GM19240 (cell line): ENCODE data around the gene TBC1D22A.
"Not testable (repeated sequence)": the region's sequence is repeated elsewhere in the genome, so short reads cannot be mapped to it uniquely, and the experiment has no call there.

Experiments
- DNase-seq: peaks from one replicate; pipeline ENCODE4 v3.0.0; 2011; ENCODE audit warnings: low spot score; ENCODE audit not compliant: insufficient read length

Gene TBC1D22A

GRCh38 chr22:47164514-47165337 is 402.3 kb downstream of the TBC1D22A start:
- no peak for DNase-seq

- no peak for DNase-seq
Observed at GRCh38 chr22:47165338-47166032, 403.0 kb downstream of the TBC1D22A start.

- no peak for DNase-seq
Observed at GRCh38 chr22:47166033-47166404, 403.6 kb downstream of the TBC1D22A start.

- no peak for DNase-seq
Observed at GRCh38 chr22:47166446-47167016, 404.1 kb downstream of the TBC1D22A start.

GRCh38 chr22:47167056-47167455 is 404.6 kb downstream of the TBC1D22A start:
- DNase-seq: no peak

GRCh38 chr22:47167921-47168320 is 405.5 kb downstream of the TBC1D22A start:
- not testable (repeated sequence) for DNase-seq

- DNase-seq: no peak
Observed at GRCh38 chr22:47168441-47168840, 406.0 kb downstream of the TBC1D22A start.

GRCh38 chr22:47168900-47169800 is 406.7 kb downstream of the TBC1D22A start:
- DNase-seq: no peak

- no peak for DNase-seq
Observed at GRCh38 chr22:47169801-47170140, 407.3 kb downstream of the TBC1D22A start.

- not testable (repeated sequence) for DNase-seq
Observed at GRCh38 chr22:47170511-47171440, 408.3 kb downstream of the TBC1D22A start.

- no peak for DNase-seq
Observed at GRCh38 chr22:47171441-47172221, 409.2 kb downstream of the TBC1D22A start.

GRCh38 chr22:47172771-47173534 is 410.5 kb downstream of the TBC1D22A start:
- DNase-seq: no peak

GRCh38 chr22:47173535-47174021 is 411.1 kb downstream of the TBC1D22A start:
- no peak for DNase-seq

GRCh38 chr22:47174096-47174495 is 411.6 kb downstream of the TBC1D22A start:
- no peak for DNase-seq

- DNase-seq: no peak
Observed at GRCh38 chr22:47174671-47175112, 412.2 kb downstream of the TBC1D22A start.

GRCh38 chr22:47175151-47176025 is 412.9 kb downstream of the TBC1D22A start:
- DNase-seq: no peak

GRCh38 chr22:47176026-47176389 is 413.6 kb downstream of the TBC1D22A start:
- DNase-seq: no peak
